ENCODE data around the gene SYT2. TPM values are rescaled to one million over a fixed set of nuclear protein-coding genes. Genes with fewer than 3 reads are reported as not detected.

The SYT2 gene
- total and polyA plus RNA-seq, 10 of the 15 experiments (the other 5 are each of a cell fraction or from before 2014, with no cell fraction given), result not detected

- in situ Hi-C loops (cut with MboI), result no loop called here
- ChIA-PET RAD21 (ENCODE audit: unreplicated experiment) (interaction anchor here (1.1 kb wide), 1 partner anchor 195 kb away, joined by 3 read pairs; no protein-coding TSS in a partner anchor), CTCF (interaction anchor here (0.9 to 2.3 kb wide), 4 partner anchors 54 to 74 kb away, joined by 3 to 9 read pairs (median 6); no protein-coding TSS in a partner anchor), POLR2A (interaction anchor here (1.0 kb wide), 1 partner anchor 76 kb away, joined by 4 read pairs; no protein-coding TSS in a partner anchor), SMC1A (ENCODE audit: uncharacterized antibody, unreplicated experiment) (interaction anchor here (0.7 to 1.7 kb wide), 3 partner anchors 18 to 86 kb away, joined by 3 to 7 read pairs (median 3); no protein-coding TSS in a partner anchor)
- Histone ChIP-seq H3K4me1 (ENCODE audit: control insufficient read depth, insufficient read depth, low read length) (no peaks in the 10 kb centered on the region), H3K27me3 (replicated peaks in 1 of 2; ENCODE audit: control insufficient read depth in 2 of 2, insufficient read depth in 2 of 2, low read length in 1 of 2) (peaks cover 0 to 2% of the 10 kb centered on the region in 2 experiments; a peak in 2 of 4 replicates), H3K4me3 (no peak overlapping the region), H3K36me3 (ENCODE audit: control insufficient read depth in 2 of 2, insufficient read depth in 2 of 2, low read length in 1 of 2) (no peaks in the 10 kb centered on the region), H2AFZ (ENCODE audit: control insufficient read depth, low read depth, low read length) (no peak overlapping the region), H4K20me1 (ENCODE audit: control insufficient read depth, insufficient read depth) (no peaks in the 10 kb centered on the region), H3K27ac (ENCODE audit: control insufficient read depth, insufficient read depth) (no peak overlapping the region), H3K79me2 (ENCODE audit: control insufficient read depth, insufficient read depth, low read length) (no peaks in the 10 kb centered on the region), H3K9me3 (replicated peaks; ENCODE audit: control insufficient read depth, insufficient read depth, low read length) (no peaks in the 10 kb centered on the region), H3K4me2 (ENCODE audit: control insufficient read depth, insufficient read depth) (no peak overlapping the region), H3K9ac (ENCODE audit: control insufficient read depth, insufficient read depth, low read length) (no peak overlapping the region)
- BruUV-seq (replicated peaks), result no TSS peak
- FAIRE-seq (no peak), ATAC-seq (no peak), DNase-seq (ENCODE audit: low read depth, low spot score) (no peak)
- TF ChIP-seq SREBF2 (IDR thresholded peaks at IDR 0.05; ENCODE audit: low read length), result no peak
- TF ChIP-seq ZNF687 (IDR thresholded peaks at IDR 0.05), result no peak
- no peak for TF ChIP-seq CREB1 (IDR thresholded peaks at IDR 0.05; ENCODE audit: low read depth)
- no peak for TF ChIP-seq ATF2 (IDR thresholded peaks at IDR 0.05; ENCODE audit: low read length)
- TF ChIP-seq HDAC2 (IDR thresholded peaks at IDR 0.05), result no peak
- no peak for TF ChIP-seq PAX8 (IDR thresholded peaks at IDR 0.05)
- TF ChIP-seq RFX5 (IDR thresholded peaks at IDR 0.05; ENCODE audit: low read depth, low read length), result no peak
- no peak for TF ChIP-seq IRF5 (IDR thresholded peaks at IDR 0.05; ENCODE audit: borderline replicate concordance)
- no peak for TF ChIP-seq KAT2A (conservative IDR thresholded peaks at IDR 0.05; ENCODE audit: control insufficient read depth, low read depth, low read length)
- no peak for TF ChIP-seq GATAD2B (conservative IDR thresholded peaks at IDR 0.05; ENCODE audit: low read depth)
- no peak for TF ChIP-seq FOS (IDR thresholded peaks at IDR 0.05; ENCODE audit: borderline replicate concordance, extremely low read depth, insufficient read length)
- TF ChIP-seq MLLT1 (IDR thresholded peaks at IDR 0.05), result no peak
- TF ChIP-seq SP1 (IDR thresholded peaks at IDR 0.05; ENCODE audit: low read depth, low read length), result no peak
- no peak for TF ChIP-seq MAX (IDR thresholded peaks at IDR 0.05; ENCODE audit: low read depth, low read length)
- no peak for TF ChIP-seq RUNX3 (IDR thresholded peaks at IDR 0.05; ENCODE audit: low read length)
- no peak for TF ChIP-seq KDM1A (IDR thresholded peaks at IDR 0.05; ENCODE audit: borderline replicate concordance)
- intact Hi-C loops (cut with micrococcal nuclease; ENCODE audit: unreplicated experiment), result no loop called here
- WGBS (ENCODE audit: insufficient coverage, insufficient replicate concordance, low lambda C conversion rate, missing lambda C conversion rate), result 1% methylated on average over 6 of the region's 6 CpGs
These were observed 50.7 kb downstream of the SYT2 start for GRCh38 chr1:202659541-202659940.
